GM23248 (cell line): ENCODE data around the gene NNT. TPM values are rescaled to one million over a fixed set of nuclear protein-coding genes. Genes with fewer than 3 reads are reported as not detected.

Experiments used
- DNase-seq: peaks from one replicate; pipeline ENCODE4 v3.0.0-alpha.2; 2015
- H2AFZ ChIP-seq: fragments of 200-600 bp; sonication (generic); 2 replicates; pipeline ENCODE4 v1.6.1; 2016; ENCODE audit warnings: antibody characterized with exemption
- H3F3A ChIP-seq: fragments of 200-600 bp; sonication (generic); 2 replicates; pipeline ENCODE4 v1.6.1; 2016; ENCODE audit warnings: mild to moderate bottlenecking, antibody characterized with exemption, mixed run types; ENCODE audit not compliant: insufficient read depth
- H3K27ac ChIP-seq: fragments of 200-600 bp; sonication (generic); 2 replicates; pipeline ENCODE4 v1.5.1; 2016; ENCODE audit warnings: mild to moderate bottlenecking
- H3K27me3 ChIP-seq: fragments of 200-600 bp; sonication (generic); replicated peaks from 2 replicates; pipeline ENCODE4 v1.6.1; 2016; ENCODE audit warnings: mild to moderate bottlenecking; ENCODE audit not compliant: insufficient read depth
- H3K36me3 ChIP-seq: fragments of 200-600 bp; sonication (generic); 2 replicates; pipeline ENCODE4 v1.6.1; 2016; ENCODE audit warnings: low read depth, mild to moderate bottlenecking
- H3K4me1 ChIP-seq: fragments of 200-600 bp; sonication (generic); 2 replicates; pipeline ENCODE4 v1.6.1; 2016; ENCODE audit warnings: mild to moderate bottlenecking; ENCODE audit not compliant: insufficient read depth
- H3K4me2 ChIP-seq: fragments of 200-600 bp; sonication (generic); one replicate; pipeline ENCODE4 v1.6.1; 2016; ENCODE audit warnings: mild to moderate bottlenecking; ENCODE audit not compliant: unreplicated experiment
- H3K4me3 ChIP-seq: fragments of 200-600 bp; sonication (generic); 2 replicates; pipeline ENCODE4 v1.5.1; 2016; ENCODE audit warnings: mild to moderate bottlenecking
- H3K79me2 ChIP-seq: fragments of 200-600 bp; sonication (generic); 2 replicates; pipeline ENCODE4 v1.6.1; 2016; ENCODE audit warnings: mild to moderate bottlenecking; ENCODE audit not compliant: insufficient read depth
- H3K9ac ChIP-seq: fragments of 200-600 bp; sonication (generic); 2 replicates; pipeline ENCODE4 v1.6.1; 2016; ENCODE audit warnings: mild to moderate bottlenecking
- H3K9me2 ChIP-seq: fragments of 200-600 bp; sonication (generic); 2 replicates; pipeline ENCODE4 v1.6.1; 2016; ENCODE audit warnings: mixed run types, mild to moderate bottlenecking, moderate library complexity; ENCODE audit not compliant: insufficient read depth
- H3K9me3 ChIP-seq: fragments of 200-600 bp; sonication (generic); one replicate; pipeline ENCODE4 v1.6.1; 2017; ENCODE audit warnings: low read depth
- H4K20me1 ChIP-seq: fragments of 200-600 bp; sonication (generic); 2 replicates; pipeline ENCODE4 v1.6.0; 2016; ENCODE audit not compliant: insufficient read depth
- EZH2 ChIP-seq: fragments of 200-600 bp; sonication (generic); IDR thresholded peaks from 2 replicates; pipeline ENCODE4 v1.6.1; 2018; ENCODE audit warnings: antibody characterized with exemption, mild to moderate bottlenecking; ENCODE audit not compliant: insufficient read depth, poor library complexity, severe bottlenecking
- EZH2phosphoT487 ChIP-seq: fragments of 200-600 bp; sonication (generic); IDR thresholded peaks from 2 replicates; pipeline ENCODE4 v1.6.1; 2018; ENCODE audit warnings: antibody characterized with exemption, moderate library complexity, mild to moderate bottlenecking, low read depth; ENCODE audit not compliant: insufficient read depth
- WGBS, 2 experiments: methylation state at CpG; one replicate each; pipeline ENCODE4 v1.1.6; 2015 to 2017; ENCODE audit warnings: low lambda C conversion rate in 2 of 2, low coverage in 1 of 2; ENCODE audit errors: missing lambda C conversion rate in 2 of 2; 5-methylcytosine and 5-hydroxymethylcytosine counted together
- in situ Hi-C: fragments of 300-500 bp; cut with MboI; formaldehyde crosslinking; loops from 2 replicates; pipeline ENCODE4 v1.15.0; 2020
- polyA plus RNA-seq: library from polyadenylated mRNA; unstranded; fragments of >200 nt; fragmentation: Nextera tagmentation; extraction: Ambion mirVana; gene quantifications from 2 replicates; pipeline ENCODE4 v1.2.1, GENCODE V29; 2016
- total RNA-seq: library from RNA; depleted of rRNA; stranded (reverse); fragments of >200 nt; shearing (Covaris generic); gene quantifications from 2 replicates; pipeline ENCODE4 v1.2.3, GENCODE V29; 2014

The NNT gene
- total and polyA plus RNA-seq, 2 experiments from 2014 or later, result 33.9 to 47.2 TPM

DNA sequence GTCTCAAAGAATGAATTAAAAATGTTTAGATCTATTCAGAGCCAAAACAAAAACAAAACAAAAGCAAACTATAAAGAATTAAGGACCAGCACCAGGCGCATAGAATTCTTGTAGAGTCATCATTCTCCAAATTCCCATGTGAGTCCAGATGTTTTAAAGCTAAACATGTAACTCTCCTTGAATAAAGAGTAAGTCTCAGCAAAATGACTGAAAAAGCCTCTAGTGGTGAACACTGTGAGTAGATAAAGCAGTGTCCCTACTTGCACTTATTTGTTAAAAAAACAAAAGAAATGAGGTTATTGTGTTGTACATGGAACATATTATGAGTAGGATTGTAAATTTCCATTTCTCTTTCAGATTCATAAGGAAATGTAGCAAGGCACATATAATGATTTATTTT lies 44.0 kb downstream of the NNT start:
- Histone ChIP-seq H2AFZ (no peak overlapping the region), H3K79me2 (no peaks in the 10 kb centered on the region), H3K4me3 (no peak overlapping the region), H3K9me3 (no peaks in the 10 kb centered on the region), H3K36me3 (peaks cover 20% of the 10 kb centered on the region), H3K9ac (no peak overlapping the region), H3K9me2 (no peaks in the 10 kb centered on the region), H3K27ac (no peak overlapping the region), H3K4me2 (no peak overlapping the region), H3F3A (peaks cover 18% of the 10 kb centered on the region), H4K20me1 (no peaks in the 10 kb centered on the region), H3K4me1 (peaks cover 22% of the 10 kb centered on the region), H3K27me3 (no peaks in the 10 kb centered on the region)
- in situ Hi-C loops, result no loop called here
- DNase-seq, result peak; percentile 44
- TF ChIP-seq EZH2 (no peak), EZH2phosphoT487 (no peak)
- WGBS, 2 experiments, result 82 to 97% methylated on average over 1 of the region's 1 CpG

DNA sequence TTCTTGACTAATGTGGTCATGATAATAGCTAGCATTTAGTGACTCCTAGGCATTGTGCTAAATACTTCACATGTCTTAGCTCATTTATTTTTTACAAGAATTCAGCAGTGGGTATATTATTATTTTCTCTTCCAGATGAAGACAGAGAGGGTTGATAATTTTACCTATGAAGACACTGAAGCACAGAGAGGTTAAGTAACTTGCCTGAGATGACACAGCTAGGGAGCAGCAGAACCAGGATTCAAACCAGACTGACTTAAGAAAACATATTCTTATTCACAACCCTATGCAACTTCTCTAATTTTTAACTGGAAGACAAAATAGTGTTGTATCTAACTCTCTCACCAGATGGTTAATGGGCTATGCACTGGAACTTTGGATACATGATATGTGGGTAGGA lies 44.8 kb downstream of the NNT start:
- no peak overlapping the region for H3K4me3 ChIP-seq
- in situ Hi-C loops, result no loop called here
- H3K9me2 ChIP-seq, result no peaks in the 10 kb centered on the region
- no peak overlapping the region for H3K27ac ChIP-seq
- peaks cover 22% of the 10 kb centered on the region for H3K4me1 ChIP-seq
- H3K27me3 ChIP-seq, result no peaks in the 10 kb centered on the region
- H3K4me2 ChIP-seq, result peak overlapping the region; percentile 8
- DNase-seq, result no peak
- no peaks in the 10 kb centered on the region for H4K20me1 ChIP-seq
- H2AFZ ChIP-seq, result no peak overlapping the region
- H3K9ac ChIP-seq, result no peak overlapping the region
- peaks cover 20% of the 10 kb centered on the region for H3K36me3 ChIP-seq
- no peaks in the 10 kb centered on the region for H3K79me2 ChIP-seq
- no peaks in the 10 kb centered on the region for H3K9me3 ChIP-seq
- TF ChIP-seq EZH2, result no peak
- TF ChIP-seq EZH2phosphoT487, result no peak
- H3F3A ChIP-seq, result peaks cover 18% of the 10 kb centered on the region

DNA sequence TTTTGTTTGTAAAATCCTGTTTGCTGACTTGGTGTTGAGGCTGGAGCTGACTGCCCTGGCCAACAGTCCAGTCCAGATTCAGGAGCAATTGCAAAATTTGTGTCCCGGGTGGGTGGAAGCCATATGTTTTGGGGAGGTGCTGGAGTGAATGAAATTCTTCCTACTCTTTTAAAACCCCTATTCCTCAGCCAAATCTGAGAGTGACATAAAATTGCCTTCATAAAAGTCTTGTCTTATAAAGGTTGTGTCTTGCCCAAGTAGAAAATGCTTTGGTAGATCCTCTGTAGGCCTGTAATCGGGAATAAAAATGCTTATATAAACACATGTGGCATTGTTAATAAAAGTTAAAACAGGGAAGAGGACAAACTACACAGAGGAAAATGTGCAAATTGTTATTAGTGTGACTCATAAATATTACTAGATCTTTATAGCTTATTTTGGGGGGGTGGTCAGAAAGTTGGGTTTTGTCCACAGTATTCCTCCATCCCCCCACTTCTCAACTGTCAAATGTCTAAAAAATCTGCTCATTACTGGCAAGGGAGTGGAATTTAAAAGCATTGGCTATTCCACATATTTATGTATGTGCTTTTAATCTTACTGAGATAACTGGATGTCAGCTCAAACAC lies 45.6 kb downstream of the NNT start:
- Histone ChIP-seq H4K20me1 (no peaks in the 10 kb centered on the region), H3K27ac (peak overlapping the region; percentile 61), H3K4me3 (no peak overlapping the region), H3K27me3 (no peaks in the 10 kb centered on the region), H3K79me2 (no peaks in the 10 kb centered on the region), H3K9me2 (no peaks in the 10 kb centered on the region), H3K9ac (no peak overlapping the region), H3K4me1 (peaks cover 22% of the 10 kb centered on the region), H3K9me3 (no peaks in the 10 kb centered on the region), H3F3A (peaks cover 18% of the 10 kb centered on the region), H3K36me3 (peaks cover 26% of the 10 kb centered on the region), H2AFZ (no peak overlapping the region), H3K4me2 (peak overlapping the region; percentile 8)
- in situ Hi-C loops, result no loop called here
- 6 to 9% methylated on average over 2 of the region's 2 CpGs for WGBS, 2 experiments
- TF ChIP-seq EZH2, result no peak
- no peak for TF ChIP-seq EZH2phosphoT487
- peak; percentile 45 for DNase-seq

- in situ Hi-C loops, result no loop called here
- Histone ChIP-seq H3K79me2 (no peaks in the 10 kb centered on the region), H3K9ac (no peak overlapping the region), H3K27me3 (no peaks in the 10 kb centered on the region), H3K27ac (peak overlapping the region; percentile 61), H3K4me2 (peak overlapping the region; percentile 8), H3F3A (peaks cover 18% of the 10 kb centered on the region), H4K20me1 (no peaks in the 10 kb centered on the region), H3K9me3 (no peaks in the 10 kb centered on the region), H3K4me1 (peaks cover 22% of the 10 kb centered on the region), H3K4me3 (no peak overlapping the region), H2AFZ (peak overlapping the region; percentile 34; the same call in 1 of the 2 replicates), H3K9me2 (no peaks in the 10 kb centered on the region), H3K36me3 (peaks cover 28% of the 10 kb centered on the region)
- peak; percentile 82 for DNase-seq
- 15 to 25% methylated on average over 2 of the region's 2 CpGs for WGBS, 2 experiments
- TF ChIP-seq EZH2 (no peak), EZH2phosphoT487 (no peak)
These were observed 46.3 kb downstream of the NNT start for GRCh38 chr5:43649256-43649655.
